Stimulated activated CD4-positive, alpha-beta T cell treated with anti-CD3 and anti-CD28 coated beads, Interleukin-1b, Interleukin-23, amount 100 ng/mL, for 48 hours (primary cell): ENCODE results near the gene TMEM30B.
A peak's percentile ranks its signal among the peaks of the same experiment; 100 is the strongest.
"Not testable (repeated sequence)": the region's sequence is repeated elsewhere in the genome, so short reads cannot be mapped to it uniquely, and the experiment has no call there.

Source experiments
- DNase-seq: peaks from one replicate; pipeline ENCODE4 v3.0.0-alpha.2; 2020

The TMEM30B gene

GRCh38 chr14:61264010-61264571, 17.0 kb downstream of the TMEM30B start:
- DNase-seq = no peak

DNA sequence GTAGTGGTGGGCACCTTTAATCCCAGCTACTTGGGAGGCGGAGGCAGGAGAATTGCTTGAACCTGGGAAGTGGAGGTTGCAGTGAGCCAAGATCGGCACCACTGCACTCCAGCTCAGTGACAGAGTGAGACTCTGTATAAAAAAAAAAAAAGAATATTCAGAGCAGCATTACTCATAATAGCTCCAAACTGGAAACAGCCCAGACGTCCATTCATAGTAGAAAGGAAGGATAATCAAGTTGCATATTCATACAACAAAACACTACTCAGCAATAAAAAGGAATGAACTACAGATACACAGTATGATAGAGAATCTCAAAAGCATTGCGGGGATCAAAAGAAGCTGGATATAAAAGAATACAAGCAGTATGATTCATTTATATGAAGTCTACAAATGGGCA, 19.1 kb downstream of the TMEM30B start:
- DNase-seq = no peak

DNA sequence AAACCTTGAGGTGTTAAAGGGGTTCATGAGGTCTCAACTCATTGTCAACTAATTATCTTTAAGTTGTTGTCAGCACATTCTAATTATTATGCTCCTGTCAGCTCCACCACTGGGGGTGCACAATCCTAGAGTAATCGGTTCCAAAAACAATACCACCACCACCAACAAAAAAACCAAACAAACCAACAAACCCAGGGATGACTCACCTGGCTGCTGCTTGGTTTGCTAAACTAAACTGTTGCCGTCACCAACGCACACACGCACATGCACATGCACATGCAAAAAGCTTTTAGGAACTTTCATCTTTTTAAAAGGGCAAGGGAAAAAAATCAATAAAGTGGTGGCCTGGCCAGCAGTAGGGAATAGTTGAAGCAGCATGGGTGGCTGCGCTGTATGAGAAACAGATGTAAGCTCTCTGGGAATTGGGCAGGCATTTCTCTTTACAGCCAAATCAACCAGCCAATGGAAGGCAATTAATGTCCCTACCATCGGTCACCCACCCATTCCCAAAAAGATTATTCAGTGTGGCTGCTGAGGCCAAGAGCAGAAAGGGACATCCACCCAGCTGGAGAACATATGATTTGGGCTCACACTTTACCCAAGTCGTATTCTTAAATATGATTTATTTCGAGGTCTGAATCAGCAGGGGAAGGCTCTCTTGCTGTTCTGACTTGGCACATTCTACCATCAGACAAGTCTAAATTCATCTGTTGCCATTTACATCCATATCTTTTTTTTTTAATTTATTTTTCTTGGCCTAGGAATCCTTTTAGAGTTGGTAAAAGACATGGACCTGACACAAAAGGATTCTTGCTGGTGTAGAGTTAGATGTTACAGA, 20.0 kb downstream of the TMEM30B start:
- no peak for DNase-seq

- DNase-seq = no peak
Observed at GRCh38 chr14:61258985-61259384, 22.2 kb downstream of the TMEM30B start.

GRCh38 chr14:61257469-61258057, 23.6 kb downstream of the TMEM30B start:
- no peak for DNase-seq

DNA sequence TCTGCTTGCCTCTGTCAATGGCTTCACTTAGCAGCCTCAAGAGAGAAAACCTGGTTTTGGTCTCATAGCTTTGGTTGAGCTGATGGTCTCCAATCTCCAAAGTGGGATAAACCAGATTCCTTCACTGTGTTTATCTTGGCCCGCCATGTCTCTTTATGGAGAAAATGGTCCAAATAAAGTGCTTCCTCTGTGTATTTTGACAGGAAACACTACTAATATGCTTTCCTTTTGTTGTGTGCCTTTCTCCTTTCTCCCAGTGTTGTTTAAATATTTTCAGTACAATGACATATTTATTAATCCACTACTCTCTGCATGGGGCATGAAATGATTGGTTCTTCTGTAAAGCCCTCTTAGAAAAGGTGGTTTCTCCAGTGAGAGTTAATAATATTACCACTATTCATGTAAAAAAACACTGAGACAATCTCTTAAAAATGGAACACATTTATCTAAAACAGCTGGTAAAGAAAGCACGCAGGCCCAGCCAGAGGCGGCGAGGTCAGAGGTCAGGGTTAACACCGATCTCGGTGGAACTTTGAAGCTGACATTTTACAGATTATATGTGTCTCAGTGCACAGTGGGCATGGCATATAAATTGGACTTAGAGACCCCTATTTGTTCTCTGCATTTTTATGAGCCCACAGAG, 24.2 kb downstream of the TMEM30B start:
- no peak for DNase-seq

- no peak for DNase-seq
Observed at GRCh38 chr14:61255968-61256367, 25.2 kb downstream of the TMEM30B start.

GRCh38 chr14:61254808-61255526, 26.2 kb downstream of the TMEM30B start:
- no peak for DNase-seq

GRCh38 chr14:61253064-61253738, 27.9 kb downstream of the TMEM30B start:
- no peak for DNase-seq

DNA sequence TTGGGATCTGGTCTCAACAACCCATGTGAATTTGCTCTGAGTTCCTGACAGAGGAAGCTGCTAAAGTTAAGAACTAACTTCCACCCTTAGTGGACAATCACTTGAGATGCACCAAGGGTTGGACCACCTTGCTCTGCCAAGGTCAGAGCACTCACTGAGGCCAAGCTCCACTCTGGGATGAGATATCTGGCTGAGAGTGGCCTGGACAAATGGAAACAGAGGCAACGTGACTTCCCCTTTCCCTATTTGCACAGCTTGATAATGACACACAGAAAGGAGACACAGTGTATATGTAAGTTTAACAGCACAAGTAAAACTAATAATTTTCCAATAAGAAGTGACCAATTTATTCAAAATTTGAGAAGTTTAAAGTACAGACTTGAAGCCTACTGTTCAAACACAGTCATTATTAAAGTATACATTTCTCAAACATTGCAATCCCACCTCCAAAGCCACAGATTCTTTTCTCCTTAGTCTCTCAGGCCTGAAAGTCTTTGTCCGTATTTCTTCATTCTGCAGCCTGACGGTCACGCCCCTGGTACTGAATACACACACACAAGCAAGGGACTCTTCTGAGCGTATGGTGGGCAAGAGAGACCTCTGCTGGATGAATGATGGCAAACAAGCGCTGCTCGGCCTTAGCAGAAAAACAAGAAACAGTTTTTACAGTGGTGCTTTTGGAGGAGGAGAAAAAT, 28.6 kb downstream of the TMEM30B start:
- DNase-seq = peak; percentile 65

DNA sequence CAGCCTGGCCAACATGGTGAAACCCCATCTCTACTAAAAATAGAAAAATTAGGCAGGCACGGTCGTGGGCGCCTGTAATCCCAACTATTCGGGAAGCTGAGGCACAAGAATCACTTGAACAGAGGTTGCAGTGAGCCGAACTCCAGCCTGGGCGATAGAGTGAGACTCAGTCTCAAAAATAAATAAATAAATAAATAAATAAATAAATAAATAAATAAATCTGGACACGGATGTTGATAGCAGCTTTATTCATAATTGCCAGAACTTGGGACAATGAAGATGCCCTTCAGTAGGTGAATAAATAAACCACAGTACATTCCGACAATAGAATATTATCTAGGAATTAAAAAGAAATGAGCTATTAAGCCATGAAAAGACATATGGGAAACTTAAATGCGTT, 31.1 kb downstream of the TMEM30B start:
- DNase-seq = no peak

DNA sequence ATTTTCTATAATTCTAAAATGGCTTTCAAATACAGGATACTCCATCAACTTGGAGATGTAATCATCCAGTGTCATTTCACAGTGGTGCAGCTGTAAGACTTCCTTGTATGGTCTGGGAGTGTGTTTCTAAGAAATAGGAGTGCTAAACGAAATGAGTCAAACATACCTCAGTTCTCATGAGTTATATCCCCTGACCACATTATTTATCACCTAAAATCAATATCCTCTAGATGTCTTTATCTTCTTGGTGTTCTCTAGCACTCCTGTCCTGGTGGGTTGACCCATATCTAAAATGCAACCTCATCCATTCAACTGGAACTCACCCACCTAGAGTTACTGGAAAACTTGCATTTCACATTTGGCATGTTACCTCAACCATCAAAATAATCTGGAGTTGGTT, 33.2 kb downstream of the TMEM30B start:
- DNase-seq = no peak

GRCh38 chr14:61246721-61247120, 34.4 kb downstream of the TMEM30B start:
- no peak for DNase-seq

GRCh38 chr14:61244009-61244408, 37.1 kb downstream of the TMEM30B start:
- DNase-seq = no peak

DNA sequence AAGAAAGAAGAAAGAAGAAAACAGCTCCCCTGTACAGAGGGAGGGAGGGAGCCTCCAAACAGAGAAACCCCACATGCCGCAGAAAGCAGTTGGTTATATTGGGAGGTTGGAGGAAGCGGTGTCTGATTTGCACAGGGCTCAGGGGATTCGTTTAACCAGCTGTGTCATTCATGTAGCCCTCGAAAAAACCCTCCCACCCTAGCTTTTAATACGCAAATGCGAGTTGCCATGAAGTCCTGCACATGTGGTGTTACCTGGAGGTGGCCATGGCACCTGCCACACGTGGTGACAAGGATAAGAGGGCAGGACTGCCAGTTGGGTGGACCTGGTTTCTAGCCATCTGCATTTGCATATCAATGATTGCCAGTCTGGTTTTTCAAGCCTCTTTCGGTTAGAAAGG, 40.9 kb downstream of the TMEM30B start:
- no peak for DNase-seq

- DNase-seq = not testable (repeated sequence)
Observed at GRCh38 chr14:61239285-61239684, 41.9 kb downstream of the TMEM30B start.

DNA sequence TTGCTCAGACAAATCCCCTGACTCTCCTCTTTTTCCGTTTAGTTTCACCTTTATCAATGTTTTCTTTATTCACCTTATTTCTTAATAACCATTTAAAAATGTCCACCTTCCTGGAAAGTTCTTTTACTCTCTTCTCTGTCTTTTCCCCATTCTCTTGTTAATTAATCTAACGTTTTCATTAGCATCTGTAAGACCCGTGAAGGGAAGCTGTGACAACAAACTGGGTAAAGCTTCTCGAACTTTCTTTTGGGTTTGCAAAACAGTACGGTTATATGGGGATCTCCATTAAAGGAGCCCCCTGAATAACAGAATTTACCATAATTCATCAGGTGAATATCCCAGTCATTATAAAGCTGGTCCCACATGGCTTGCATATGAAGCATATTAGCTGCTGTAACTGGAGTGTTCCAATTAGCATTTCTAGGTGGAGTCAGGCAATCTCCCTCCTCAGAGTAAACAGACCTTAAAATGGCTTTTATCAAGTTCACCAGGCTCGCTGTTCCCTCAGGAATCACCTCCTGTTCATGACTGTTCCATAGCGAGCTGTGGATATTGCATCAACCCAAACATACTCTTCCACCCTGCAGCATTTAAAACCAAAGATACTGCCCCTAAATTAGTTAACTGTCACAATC, 42.4 kb downstream of the TMEM30B start:
- DNase-seq = no peak

GRCh38 chr14:61234215-61234916, 46.8 kb downstream of the TMEM30B start:
- peak; percentile 17 for DNase-seq

DNA sequence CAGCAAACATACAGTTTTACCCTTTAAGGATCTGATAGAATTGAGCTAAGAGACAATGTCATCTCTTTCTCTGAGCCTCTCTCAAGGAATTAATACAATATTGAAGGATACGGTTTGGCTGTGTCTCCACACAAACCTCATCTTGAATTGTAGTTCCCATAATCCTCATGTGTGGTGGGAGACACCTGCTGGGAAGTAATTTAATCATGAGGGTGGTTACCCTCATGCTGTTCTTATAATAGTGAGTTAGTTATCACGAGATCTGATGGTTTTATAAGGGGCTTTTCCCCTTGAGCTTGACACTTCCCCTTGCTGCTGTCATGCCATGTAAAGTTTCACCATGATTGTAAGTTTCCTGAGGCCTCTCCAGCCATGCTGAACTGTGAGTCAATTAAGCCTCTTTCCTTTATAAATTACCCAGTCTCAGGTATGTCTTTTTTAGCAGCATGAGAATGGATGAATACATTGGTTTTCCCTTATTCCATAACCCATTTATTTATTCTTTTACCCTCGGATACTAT, 47.6 kb downstream of the TMEM30B start:
- DNase-seq = no peak

DNA sequence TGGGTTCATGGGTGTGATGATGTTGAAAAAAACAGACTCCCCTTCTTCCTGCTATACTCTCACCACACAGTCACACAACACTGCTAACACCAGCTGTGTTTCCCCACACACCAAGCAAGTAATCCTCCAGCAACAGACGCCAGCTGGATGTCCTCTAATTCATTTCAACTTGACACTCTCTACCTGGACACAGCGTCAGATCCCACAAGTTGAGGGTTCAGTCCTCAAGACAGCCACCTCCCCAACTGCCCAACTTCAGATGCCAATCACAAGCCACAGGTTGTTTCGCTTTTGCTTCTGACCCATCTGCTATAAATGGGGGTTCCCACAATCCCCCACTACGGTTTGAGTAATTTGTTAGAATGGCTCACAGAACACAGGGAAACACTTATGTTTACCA, 49.3 kb downstream of the TMEM30B start:
- DNase-seq = no peak
